GM23338 (cell line): ENCODE measurements around the gene STX10. TPM values are rescaled to one million over a fixed set of nuclear protein-coding genes. Genes with fewer than 3 reads are reported as not detected.

Source experiments
- ATAC-seq: fragments of 200-7000 bp; cut with Tn5 transposase; 3 replicates; pipeline ENCODE4 v1.9.1; 2020
- DNase-seq: peaks from one replicate; pipeline ENCODE4 v3.0.0-alpha.2; 2015; ENCODE audit warnings: low spot score
- H2AFZ ChIP-seq: fragments of 200-600 bp; sonication (generic); 2 replicates; pipeline ENCODE4 v1.8.0; 2016; ENCODE audit warnings: antibody characterized with exemption, mild to moderate bottlenecking, moderate library complexity
- H3F3A ChIP-seq: fragments of 200-600 bp; sonication (generic); replicated peaks from 2 replicates; pipeline ENCODE4 v1.8.0; 2017; ENCODE audit warnings: antibody characterized with exemption, mixed run types, low read depth
- H3K27ac ChIP-seq: fragments of 200-600 bp; sonication (generic); 2 replicates; pipeline ENCODE4 v1.6.1; 2016; ENCODE audit warnings: low read depth
- H3K27me3 ChIP-seq: fragments of 200-600 bp; sonication (generic); 2 replicates; pipeline ENCODE4 v1.8.0; 2016; ENCODE audit warnings: mild to moderate bottlenecking, mixed run types, moderate library complexity; ENCODE audit not compliant: insufficient read depth
- H3K36me3 ChIP-seq: fragments of 200-600 bp; sonication (generic); 2 replicates; pipeline ENCODE4 v1.8.0; 2016; ENCODE audit warnings: mild to moderate bottlenecking; ENCODE audit not compliant: insufficient read depth
- H3K4me1 ChIP-seq: fragments of 200-600 bp; sonication (generic); 2 replicates; pipeline ENCODE4 v1.8.0; 2016; ENCODE audit warnings: mild to moderate bottlenecking, moderate library complexity; ENCODE audit not compliant: insufficient read depth
- H3K4me2 ChIP-seq: fragments of 200-600 bp; sonication (generic); 2 replicates; pipeline ENCODE4 v1.7.1; 2017; ENCODE audit warnings: mixed run types
- H3K4me3 ChIP-seq: fragments of 200-600 bp; sonication (generic); 2 replicates; pipeline ENCODE4 v1.6.1; 2016; ENCODE audit warnings: mixed run types
- H3K79me2 ChIP-seq: fragments of 200-600 bp; sonication (generic); replicated peaks from 2 replicates; pipeline ENCODE4 v1.8.0; 2017; ENCODE audit warnings: mild to moderate bottlenecking; ENCODE audit not compliant: insufficient read depth
- H3K9me2 ChIP-seq: fragments of 200-600 bp; sonication (generic); 2 replicates; pipeline ENCODE4 v1.8.0; 2017; ENCODE audit not compliant: insufficient read depth
- H4K20me1 ChIP-seq: fragments of 200-600 bp; sonication (generic); replicated peaks from 2 replicates; pipeline ENCODE4 v1.8.0; 2017; ENCODE audit warnings: mild to moderate bottlenecking; ENCODE audit not compliant: insufficient read depth
- H3K27ac Mint-ChIP-seq: 2 replicates; pipeline ENCODE4 v1.8.0; 2020; ENCODE audit warnings: inconsistent platforms, mild to moderate bottlenecking, moderate library complexity, mixed read lengths
- H3K27me3 Mint-ChIP-seq: 3 replicates; pipeline ENCODE4 v1.8.0; 2022; ENCODE audit warnings: low read depth, mild to moderate bottlenecking, moderate library complexity, mixed read lengths, inconsistent platforms; ENCODE audit not compliant: insufficient read depth, poor library complexity
- H3K36me3 Mint-ChIP-seq: 3 replicates; pipeline ENCODE4 v1.8.0; 2021; ENCODE audit warnings: low read depth, mild to moderate bottlenecking, inconsistent platforms, moderate library complexity, mixed read lengths
- H3K4me1 Mint-ChIP-seq: 3 replicates; pipeline ENCODE4 v1.8.0; 2020; ENCODE audit warnings: mild to moderate bottlenecking, inconsistent platforms, mixed read lengths
- H3K4me3 Mint-ChIP-seq: 3 replicates; pipeline ENCODE4 v1.8.0; 2021; ENCODE audit warnings: moderate library complexity, mild to moderate bottlenecking, inconsistent platforms, mixed read lengths
- H3K9me3 Mint-ChIP-seq: 3 replicates; pipeline ENCODE4 v1.8.0; 2020; ENCODE audit warnings: moderate library complexity, mild to moderate bottlenecking, inconsistent platforms, mixed read lengths
- CREB1 ChIP-seq: fragments of 250-450 bp; sonication (Bioruptor Pico); IDR thresholded peaks from 2 replicates; pipeline ENCODE4 v1.5.0; 2020; ENCODE audit warnings: low read depth, mild to moderate bottlenecking, moderate library complexity
- CTCF ChIP-seq, 2 experiments: fragments of 200-600 bp in 1 of 2; sonication (generic) in 1 of 2; conservative IDR thresholded peaks; 2 replicates each; pipeline versions ENCODE4 v1.5.1 to v1.6.1; 2016 to 2017; ENCODE audit warnings: antibody characterized with exemption in 2 of 2, low read depth in 2 of 2, mild to moderate bottlenecking in 2 of 2, moderate library complexity in 1 of 2
- ETS1 ChIP-seq: IDR thresholded peaks from 2 replicates; pipeline ENCODE4 v1.6.1; 2016; ENCODE audit warnings: antibody characterized with exemption
- EZH2 ChIP-seq: fragments of 200-600 bp; sonication (generic); IDR thresholded peaks from one replicate; pipeline ENCODE4 v1.8.0; 2017; ENCODE audit warnings: antibody characterized with exemption, mild to moderate bottlenecking, low read depth; ENCODE audit not compliant: unreplicated experiment
- EZH2phosphoT487 ChIP-seq: fragments of 200-600 bp; sonication (generic); IDR thresholded peaks from one replicate; pipeline ENCODE4 v1.8.1; 2018; ENCODE audit warnings: antibody characterized with exemption; ENCODE audit not compliant: unreplicated experiment
- JUNB ChIP-seq: IDR thresholded peaks from one replicate; pipeline ENCODE4 v1.6.1; 2016; ENCODE audit warnings: antibody characterized with exemption; ENCODE audit not compliant: unreplicated experiment
- NANOG ChIP-seq: IDR thresholded peaks from 2 replicates; pipeline ENCODE4 v1.6.1; 2016; ENCODE audit warnings: antibody characterized with exemption, borderline replicate concordance
- POLR2AphosphoS5 ChIP-seq: IDR thresholded peaks from 2 replicates; pipeline ENCODE4 v1.6.1; 2016; ENCODE audit warnings: antibody characterized with exemption, low read depth
- REST ChIP-seq: IDR thresholded peaks from one replicate; pipeline ENCODE4 v1.6.1; 2018; ENCODE audit warnings: antibody characterized with exemption; ENCODE audit not compliant: unreplicated experiment
- STAT1 ChIP-seq: IDR thresholded peaks from one replicate; pipeline ENCODE4 v1.6.1; 2016; ENCODE audit warnings: antibody characterized with exemption; ENCODE audit not compliant: unreplicated experiment
- ZNF114 ChIP-seq: fragments of 250-450 bp; sonication (Bioruptor Pico); IDR thresholded peaks from 2 replicates; pipeline ENCODE4 v1.5.0; 2020; ENCODE audit warnings: mild to moderate bottlenecking, moderate library complexity
- ZNF331 ChIP-seq: fragments of 250-450 bp; sonication (Bioruptor Pico); IDR thresholded peaks from 2 replicates; pipeline ENCODE4 v1.5.0; 2020; ENCODE audit warnings: low read depth, mild to moderate bottlenecking, moderate library complexity
- polyA plus RNA-seq: library from polyadenylated mRNA; unstranded; fragments of >200 nt; fragmentation: Nextera tagmentation; extraction: Ambion mirVana; gene quantifications from 2 replicates; pipeline ENCODE4 v1.2.1, GENCODE V29; 2016
- total RNA-seq: library from RNA; depleted of rRNA; stranded (reverse); fragments of >200 nt; shearing (Covaris generic); gene quantifications from 2 replicates; pipeline ENCODE4 v1.2.3, GENCODE V29; 2014

The STX10 gene
- total and polyA plus RNA-seq, 2 experiments from 2014 or later = 42.8 to 55.9 TPM

- H3K4me3 Mint-ChIP-seq = no peak overlapping the region
- H3K4me1 ChIP-seq = peaks cover 43% of the 10 kb centered on the region
- H3K36me3 Mint-ChIP-seq = peaks cover 6% of the 10 kb centered on the region
- H3K27ac ChIP-seq = no peak overlapping the region
- peaks cover 19% of the 10 kb centered on the region for H3K79me2 ChIP-seq
- no peak overlapping the region for H3K4me3 ChIP-seq
- DNase-seq (no peak), ATAC-seq (no peak)
- no peak overlapping the region for H3K27ac Mint-ChIP-seq
- H3K36me3 ChIP-seq = no peaks in the 10 kb centered on the region
- H3F3A ChIP-seq = peaks cover 23% of the 10 kb centered on the region
- H3K27me3 Mint-ChIP-seq = peaks cover 36% of the 10 kb centered on the region
- H3K4me2 ChIP-seq = no peak overlapping the region
- no peaks in the 10 kb centered on the region; the same call in 1 of the 2 replicates for H4K20me1 ChIP-seq
- H3K27me3 ChIP-seq = no peaks in the 10 kb centered on the region
- peaks cover 35% of the 10 kb centered on the region for H3K4me1 Mint-ChIP-seq
- H3K9me3 Mint-ChIP-seq = peaks cover 3% of the 10 kb centered on the region
- H3K9me2 ChIP-seq = no peaks in the 10 kb centered on the region
- TF ChIP-seq EZH2 (no peak), REST (no peak), CTCF (conservative IDR thresholded peaks at IDR 0.05; ENCODE audit: low read depth in 2 of 2) (no peak), CREB1 (CRISPR knock-in tag) (no peak), ZNF114 (CRISPR knock-in tag) (no peak), ETS1 (no peak), JUNB (no peak), EZH2phosphoT487 (no peak), STAT1 (no peak), NANOG (no peak), ZNF331 (no peak), POLR2AphosphoS5 (no peak)
- no peak overlapping the region for H2AFZ ChIP-seq
Observed at GRCh38 chr19:13159713-13160112, 9.5 kb upstream of the STX10 start.
